HepG2 (cell line): ENCODE measurements around the gene RAPH1. TPM values are rescaled to one million over a fixed set of nuclear protein-coding genes. Genes with fewer than 3 reads are reported as not detected.

Experiments used
- BORCS8-MEF2B ChIP-seq: sonication (generic); formaldehyde crosslinking; IDR thresholded peaks from 2 replicates; pipeline ENCODE4 v1.8.0; 2022; ENCODE audit warnings: mild to moderate bottlenecking, missing genetic modification reagents
- CCDC6 ChIP-seq: sonication (generic); formaldehyde crosslinking; IDR thresholded peaks from 2 replicates; pipeline ENCODE4 v1.8.1; 2022; ENCODE audit warnings: mild to moderate bottlenecking, missing genetic modification reagents, moderate library complexity
- ELF4 ChIP-seq: sonication (generic); formaldehyde crosslinking; IDR thresholded peaks from 2 replicates; pipeline ENCODE4 v1.5.0; 2020; ENCODE audit warnings: missing genetic modification reagents, mild to moderate bottlenecking, moderate library complexity, borderline replicate concordance
- GLI4 ChIP-seq: sonication (generic); formaldehyde crosslinking; IDR thresholded peaks from 2 replicates; pipeline ENCODE4 v1.5.1; 2020; ENCODE audit warnings: missing genetic modification reagents, mild to moderate bottlenecking, moderate library complexity, borderline replicate concordance
- KLF15 ChIP-seq: sonication (generic); formaldehyde crosslinking; IDR thresholded peaks from 2 replicates; pipeline ENCODE4 v1.8.1; 2023; ENCODE audit warnings: borderline replicate concordance, mild to moderate bottlenecking, inconsistent platforms, missing genetic modification reagents, mixed read lengths
- NKX3-1 ChIP-seq: sonication (generic); formaldehyde crosslinking; IDR thresholded peaks from 2 replicates; pipeline ENCODE4 v1.5.0; 2020; ENCODE audit warnings: missing genetic modification reagents
- PRPF4 ChIP-seq: fragments of 200-400 bp; formaldehyde crosslinking; IDR thresholded peaks from 2 replicates; pipeline ENCODE4 v1.6.1; 2016; ENCODE audit warnings: low read length, low read depth; ENCODE audit not compliant: poor library complexity, severe bottlenecking
- ZNF207 ChIP-seq: fragments of 450-650 bp; IDR thresholded peaks from 2 replicates; pipeline ENCODE4 v1.6.1; 2016; ENCODE audit warnings: antibody characterized with exemption, borderline replicate concordance
- ZNF350 ChIP-seq: sonication (generic); formaldehyde crosslinking; IDR thresholded peaks from 2 replicates; pipeline ENCODE4 v1.4.0; 2020; ENCODE audit warnings: mild to moderate bottlenecking, low read depth, missing genetic modification reagents, borderline replicate concordance
- ZNF563 ChIP-seq: sonication (generic); formaldehyde crosslinking; IDR thresholded peaks from 2 replicates; pipeline ENCODE4 v1.8.0; 2022; ENCODE audit warnings: mild to moderate bottlenecking, moderate library complexity, missing genetic modification reagents
- ZNF816 ChIP-seq: sonication (generic); formaldehyde crosslinking; IDR thresholded peaks from 2 replicates; pipeline ENCODE4 v1.8.0; 2022; ENCODE audit warnings: missing genetic modification reagents, mild to moderate bottlenecking, borderline replicate concordance
- polyA plus RNA-seq, 8 experiments: library from polyadenylated mRNA; depleted of rRNA in 3 of 8; stranded (reverse) in 7 of 8; unstranded in 1 of 8; fragments of >200 nt; fragmentation: Illumina TruSeq in 4 of 8; extraction: Trizol in 4 of 8; gene quantifications; 2 replicates each; pipeline versions ENCODE4 v1.2.1 to v1.2.3, GENCODE V29; 2011 to 2016; ENCODE audit warnings: low read depth in 4 of 8, missing spikeins in 1 of 8, mixed read lengths in 1 of 8; ENCODE audit not compliant: insufficient read depth in 1 of 8
- total RNA-seq, 5 experiments: library from RNA; depleted of rRNA; stranded (reverse); fragments of >200 nt; fragmentation: Illumina TruSeq; extraction: Trizol; gene quantifications; 2 replicates each; pipeline ENCODE4 v1.2.3, GENCODE V29; 2016; ENCODE audit warnings: low read depth in 1 of 5
- TF ChIP-seq, protein P1 (sequence below): IDR thresholded peaks from 2 replicates; pipeline ENCODE4 v1.6.1; 2012; ENCODE audit warnings: inconsistent platforms
- TF ChIP-seq, protein P2 (sequence below): sonication (generic); formaldehyde crosslinking; IDR thresholded peaks from 2 replicates; pipeline ENCODE4 v1.9.0; 2021; ENCODE audit warnings: missing genetic modification reagents, mild to moderate bottlenecking, borderline replicate concordance
- TF ChIP-seq, protein P3 (sequence below): sonication (generic); formaldehyde crosslinking; conservative IDR thresholded peaks from 2 replicates; pipeline ENCODE4 v1.4.0; 2020; ENCODE audit warnings: missing genetic modification reagents
- TF ChIP-seq, protein P4 (sequence below): sonication (generic); formaldehyde crosslinking; IDR thresholded peaks from 2 replicates; pipeline ENCODE4 v1.4.0; 2020; ENCODE audit warnings: missing genetic modification reagents
- TF ChIP-seq, protein P5 (sequence below): IDR thresholded peaks from 2 replicates; pipeline ENCODE4 v1.6.1; 2016; ENCODE audit warnings: missing biosample characterization, missing genetic modification reagents, low read depth
- TF ChIP-seq, protein P6 (sequence below): sonication (generic); formaldehyde crosslinking; conservative IDR thresholded peaks from 2 replicates; pipeline ENCODE4 v1.4.0; 2020; ENCODE audit warnings: mild to moderate bottlenecking, missing genetic modification reagents, moderate library complexity

The RAPH1 gene
- total and polyA plus RNA-seq, 2 of the 13 experiments (the other 11 are each of a cell fraction or from before 2014, with no cell fraction given) = 5.3 to 6.7 TPM

DNA sequence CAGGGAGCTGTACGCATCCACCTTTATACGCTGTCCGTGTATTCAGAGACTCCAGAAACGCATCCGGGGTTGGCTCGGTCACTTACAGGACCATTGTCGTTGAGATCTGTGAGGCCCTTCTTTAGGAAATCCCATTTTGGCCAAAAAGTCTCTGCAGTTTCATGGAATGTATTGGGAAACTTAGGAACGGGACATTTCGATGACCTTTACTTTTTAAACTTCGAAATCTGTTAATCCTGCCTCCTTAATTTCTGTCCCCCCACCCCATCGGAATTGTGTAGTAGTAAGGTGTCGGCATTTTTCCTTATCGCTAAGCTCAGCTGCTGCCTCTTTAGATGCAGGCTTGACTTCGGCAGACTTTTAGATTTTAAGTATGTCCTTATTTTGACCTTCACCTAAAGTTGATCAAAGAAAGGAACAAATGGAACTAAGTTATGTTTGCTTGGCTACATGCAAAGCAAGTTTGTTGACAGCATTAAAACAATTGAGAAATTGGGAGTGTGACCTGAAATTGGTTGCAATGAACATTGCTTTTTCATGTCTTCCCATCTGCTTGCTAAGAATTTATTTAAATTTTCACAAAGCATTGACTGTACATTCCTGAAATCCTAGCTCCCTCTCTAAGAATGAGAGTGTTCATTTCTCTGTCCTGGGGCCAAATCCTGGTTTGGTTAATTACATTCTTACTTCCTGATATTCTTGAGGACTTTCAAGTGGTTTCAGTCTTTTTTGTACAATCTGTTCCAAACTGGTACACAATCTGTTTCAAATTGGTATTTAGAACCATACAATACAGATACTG lies 884 bp upstream of the RAPH1 start (continued):
- TF ChIP-seq, protein P1, sequence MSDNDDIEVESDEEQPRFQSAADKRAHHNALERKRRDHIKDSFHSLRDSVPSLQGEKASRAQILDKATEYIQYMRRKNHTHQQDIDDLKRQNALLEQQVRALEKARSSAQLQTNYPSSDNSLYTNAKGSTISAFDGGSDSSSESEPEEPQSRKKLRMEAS = no peak
- TF ChIP-seq, protein P2, sequence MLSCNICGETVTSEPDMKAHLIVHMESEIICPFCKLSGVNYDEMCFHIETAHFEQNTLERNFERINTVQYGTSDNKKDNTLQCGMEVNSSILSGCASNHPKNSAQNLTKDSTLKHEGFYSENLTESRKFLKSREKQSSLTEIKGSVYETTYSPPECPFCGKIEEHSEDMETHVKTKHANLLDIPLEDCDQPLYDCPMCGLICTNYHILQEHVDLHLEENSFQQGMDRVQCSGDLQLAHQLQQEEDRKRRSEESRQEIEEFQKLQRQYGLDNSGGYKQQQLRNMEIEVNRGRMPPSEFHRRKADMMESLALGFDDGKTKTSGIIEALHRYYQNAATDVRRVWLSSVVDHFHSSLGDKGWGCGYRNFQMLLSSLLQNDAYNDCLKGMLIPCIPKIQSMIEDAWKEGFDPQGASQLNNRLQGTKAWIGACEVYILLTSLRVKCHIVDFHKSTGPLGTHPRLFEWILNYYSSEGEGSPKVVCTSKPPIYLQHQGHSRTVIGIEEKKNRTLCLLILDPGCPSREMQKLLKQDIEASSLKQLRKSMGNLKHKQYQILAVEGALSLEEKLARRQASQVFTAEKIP (CRISPR knock-in tag) = no peak
- TF ChIP-seq GLI4 (CRISPR knock-in tag) (no peak), ELF4 (CRISPR knock-in tag) (no peak), ZNF816 (CRISPR knock-in tag) (no peak), ZNF350 (CRISPR knock-in tag) (no peak; the same call in 1 of the 2 replicates), PRPF4 (no peak), ZNF563 (CRISPR knock-in tag) (no peak), BORCS8-MEF2B (no peak), NKX3-1 (CRISPR knock-in tag) (no peak), ZNF207 (no peak), CCDC6 (CRISPR knock-in tag) (no peak), KLF15 (CRISPR knock-in tag) (no peak)
- TF ChIP-seq, protein P3, sequence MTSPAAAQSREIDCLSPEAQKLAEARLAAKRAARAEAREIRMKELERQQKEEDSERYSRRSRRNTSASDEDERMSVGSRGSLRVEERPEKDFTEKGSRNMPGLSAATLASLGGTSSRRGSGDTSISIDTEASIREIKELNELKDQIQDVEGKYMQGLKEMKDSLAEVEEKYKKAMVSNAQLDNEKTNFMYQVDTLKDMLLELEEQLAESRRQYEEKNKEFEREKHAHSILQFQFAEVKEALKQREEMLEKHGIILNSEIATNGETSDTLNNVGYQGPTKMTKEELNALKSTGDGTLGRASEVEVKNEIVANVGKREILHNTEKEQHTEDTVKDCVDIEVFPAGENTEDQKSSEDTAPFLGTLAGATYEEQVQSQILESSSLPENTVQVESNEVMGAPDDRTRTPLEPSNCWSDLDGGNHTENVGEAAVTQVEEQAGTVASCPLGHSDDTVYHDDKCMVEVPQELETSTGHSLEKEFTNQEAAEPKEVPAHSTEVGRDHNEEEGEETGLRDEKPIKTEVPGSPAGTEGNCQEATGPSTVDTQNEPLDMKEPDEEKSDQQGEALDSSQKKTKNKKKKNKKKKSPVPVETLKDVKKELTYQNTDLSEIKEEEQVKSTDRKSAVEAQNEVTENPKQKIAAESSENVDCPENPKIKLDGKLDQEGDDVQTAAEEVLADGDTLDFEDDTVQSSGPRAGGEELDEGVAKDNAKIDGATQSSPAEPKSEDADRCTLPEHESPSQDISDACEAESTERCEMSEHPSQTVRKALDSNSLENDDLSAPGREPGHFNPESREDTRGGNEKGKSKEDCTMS (CRISPR knock-in tag) = no peak
- TF ChIP-seq, protein P4, sequence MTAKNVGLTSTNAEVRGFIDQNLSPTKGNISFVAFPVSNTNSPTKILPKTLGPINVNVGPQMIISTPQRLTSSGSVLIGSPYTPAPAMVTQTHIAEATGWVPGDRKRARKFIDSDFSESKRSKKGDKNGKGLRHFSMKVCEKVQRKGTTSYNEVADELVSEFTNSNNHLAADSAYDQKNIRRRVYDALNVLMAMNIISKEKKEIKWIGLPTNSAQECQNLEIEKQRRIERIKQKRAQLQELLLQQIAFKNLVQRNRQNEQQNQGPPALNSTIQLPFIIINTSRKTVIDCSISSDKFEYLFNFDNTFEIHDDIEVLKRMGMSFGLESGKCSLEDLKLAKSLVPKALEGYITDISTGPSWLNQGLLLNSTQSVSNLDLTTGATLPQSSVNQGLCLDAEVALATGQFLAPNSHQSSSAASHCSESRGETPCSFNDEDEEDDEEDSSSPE = no peak
- TF ChIP-seq, protein P5, sequence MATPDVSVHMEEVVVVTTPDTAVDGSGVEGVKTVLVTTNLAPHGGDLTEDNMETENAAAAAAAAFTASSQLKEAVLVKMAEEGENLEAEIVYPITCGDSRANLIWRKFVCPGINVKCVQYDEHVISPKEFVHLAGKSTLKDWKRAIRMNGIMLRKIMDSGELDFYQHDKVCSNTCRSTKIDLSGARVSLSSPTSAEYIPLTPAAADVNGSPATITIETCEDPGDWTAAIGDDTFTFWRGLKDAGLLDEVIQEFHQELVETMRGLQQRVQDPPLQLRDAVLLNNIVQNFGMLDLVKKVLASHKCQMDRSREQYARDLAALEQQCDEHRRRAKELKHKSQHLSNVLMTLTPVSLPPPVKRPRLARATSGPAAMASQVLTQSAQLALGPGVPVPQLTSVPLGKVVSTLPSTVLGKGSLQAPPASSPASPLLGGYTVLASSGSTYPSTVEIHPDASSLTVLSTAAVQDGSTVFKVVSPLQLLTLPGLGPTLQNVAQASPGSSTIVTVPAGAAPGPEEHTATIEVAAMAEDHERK (CRISPR knock-in tag) = no peak; the same call in 1 of the 2 replicates
- TF ChIP-seq, protein P6, sequence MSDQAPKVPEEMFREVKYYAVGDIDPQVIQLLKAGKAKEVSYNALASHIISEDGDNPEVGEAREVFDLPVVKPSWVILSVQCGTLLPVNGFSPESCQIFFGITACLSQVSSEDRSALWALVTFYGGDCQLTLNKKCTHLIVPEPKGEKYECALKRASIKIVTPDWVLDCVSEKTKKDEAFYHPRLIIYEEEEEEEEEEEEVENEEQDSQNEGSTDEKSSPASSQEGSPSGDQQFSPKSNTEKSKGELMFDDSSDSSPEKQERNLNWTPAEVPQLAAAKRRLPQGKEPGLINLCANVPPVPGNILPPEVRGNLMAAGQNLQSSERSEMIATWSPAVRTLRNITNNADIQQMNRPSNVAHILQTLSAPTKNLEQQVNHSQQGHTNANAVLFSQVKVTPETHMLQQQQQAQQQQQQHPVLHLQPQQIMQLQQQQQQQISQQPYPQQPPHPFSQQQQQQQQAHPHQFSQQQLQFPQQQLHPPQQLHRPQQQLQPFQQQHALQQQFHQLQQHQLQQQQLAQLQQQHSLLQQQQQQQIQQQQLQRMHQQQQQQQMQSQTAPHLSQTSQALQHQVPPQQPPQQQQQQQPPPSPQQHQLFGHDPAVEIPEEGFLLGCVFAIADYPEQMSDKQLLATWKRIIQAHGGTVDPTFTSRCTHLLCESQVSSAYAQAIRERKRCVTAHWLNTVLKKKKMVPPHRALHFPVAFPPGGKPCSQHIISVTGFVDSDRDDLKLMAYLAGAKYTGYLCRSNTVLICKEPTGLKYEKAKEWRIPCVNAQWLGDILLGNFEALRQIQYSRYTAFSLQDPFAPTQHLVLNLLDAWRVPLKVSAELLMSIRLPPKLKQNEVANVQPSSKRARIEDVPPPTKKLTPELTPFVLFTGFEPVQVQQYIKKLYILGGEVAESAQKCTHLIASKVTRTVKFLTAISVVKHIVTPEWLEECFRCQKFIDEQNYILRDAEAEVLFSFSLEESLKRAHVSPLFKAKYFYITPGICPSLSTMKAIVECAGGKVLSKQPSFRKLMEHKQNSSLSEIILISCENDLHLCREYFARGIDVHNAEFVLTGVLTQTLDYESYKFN (CRISPR knock-in tag) = 0 out of 2 replicates have a peak, but pooled peaks have one; percentile 20
